ENCODE results near the gene DACT3. TPM values are rescaled to one million over a fixed set of nuclear protein-coding genes. Genes with fewer than 3 reads are reported as not detected.

DACT3 gene
- total and polyA plus RNA-seq, 2 of the 13 experiments (the other 11 are each of a cell fraction or from before 2014, with no cell fraction given) = 0.04 TPM; not detected in 1

GRCh38 chr19:46601318-46602224, 59.4 kb downstream of the DACT3 start, which contains the start of gene CALM3 (continued):
- no peak; the same call in 1 of the 2 replicates for TF ChIP-seq ZNF687 (CRISPR knock-in tag; IDR thresholded peaks at IDR 0.05)
- TF ChIP-seq ZBTB25 (CRISPR knock-in tag; IDR thresholded peaks at IDR 0.05) = no peak
- peak; percentile 7 for TF ChIP-seq PHF5A (CRISPR knock-in tag; IDR thresholded peaks at IDR 0.05; ENCODE audit: low read depth, unreplicated experiment)
- 0 out of 2 replicates have a peak, but pooled peaks have one; percentile 13 for TF ChIP-seq ZBTB7B (CRISPR knock-in tag; IDR thresholded peaks at IDR 0.05)
- 0 out of 2 replicates have a peak, but pooled peaks have one; percentile 32 for TF ChIP-seq TEF (CRISPR knock-in tag; IDR thresholded peaks at IDR 0.05)
- TF ChIP-seq KMT2A (CRISPR knock-in tag; IDR thresholded peaks at IDR 0.05) = 0 out of 2 replicates have a peak, but pooled peaks have one; percentile 15
- TF ChIP-seq KLF16 (CRISPR knock-in tag; IDR thresholded peaks at IDR 0.05) = peak in 1 of 2 experiments; percentile 1; a peak in 1 of 4 replicates
- peak; percentile 23 for TF ChIP-seq AGO2 (optimal IDR thresholded peaks at IDR 0.05; ENCODE audit: low read depth, low read length)
- TF ChIP-seq UBTF (CRISPR knock-in tag; IDR thresholded peaks at IDR 0.05) = peak; percentile 59; the same call in 1 of the 2 replicates
- 0 out of 2 replicates have a peak, but pooled peaks have one; percentile 14 for TF ChIP-seq ZNF451 (CRISPR knock-in tag; IDR thresholded peaks at IDR 0.05)
- 0 out of 2 replicates have a peak, but pooled peaks have one; percentile 3 for TF ChIP-seq ZNF639 (CRISPR knock-in tag; conservative IDR thresholded peaks at IDR 0.05)
- 0 out of 2 replicates have a peak, but pooled peaks have one; percentile 6 for TF ChIP-seq ZNF790 (CRISPR knock-in tag; IDR thresholded peaks at IDR 0.05; ENCODE audit: borderline replicate concordance)
- 0 out of 2 replicates have a peak, but pooled peaks have one; percentile 38 for TF ChIP-seq SIN3A (IDR thresholded peaks at IDR 0.05; ENCODE audit: borderline replicate concordance, low read depth, low read length)
- TF ChIP-seq AGO1 (IDR thresholded peaks at IDR 0.05; ENCODE audit: low read depth, low read length, poor library complexity, severe bottlenecking) = peak; percentile 10
- TF ChIP-seq FLYWCH1 (CRISPR knock-in tag; IDR thresholded peaks at IDR 0.05) = peak; percentile 11; the same call in 1 of the 2 replicates
- TF ChIP-seq ZNF576 (CRISPR knock-in tag; IDR thresholded peaks at IDR 0.05) = no peak
- peak; percentile 11 for TF ChIP-seq ZFX (CRISPR knock-in tag; IDR thresholded peaks at IDR 0.05; ENCODE audit: low read depth)

Data from HepG2 (cell line).